ENCODE results near the gene BNC2.

DNA sequence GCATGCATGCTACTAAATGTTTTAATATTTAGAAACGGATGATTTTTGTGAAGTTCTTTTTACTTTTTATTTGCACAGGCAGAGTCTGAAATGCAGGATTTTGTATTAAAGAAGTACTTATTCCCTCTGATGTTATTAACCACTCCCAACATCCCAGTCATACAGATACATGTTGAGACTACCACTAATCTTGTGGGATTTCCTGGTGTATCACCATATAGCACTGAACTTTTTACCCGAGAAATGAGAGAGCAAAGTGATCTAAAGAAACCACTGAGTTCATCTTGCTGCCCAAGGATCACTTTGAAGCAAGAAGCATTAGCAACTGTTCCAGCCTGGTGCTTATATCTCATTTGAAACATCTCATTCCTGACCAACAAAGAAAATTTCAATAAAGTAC lies 443.8 kb downstream of the BNC2 start:
- TF ChIP-seq, protein P1, sequence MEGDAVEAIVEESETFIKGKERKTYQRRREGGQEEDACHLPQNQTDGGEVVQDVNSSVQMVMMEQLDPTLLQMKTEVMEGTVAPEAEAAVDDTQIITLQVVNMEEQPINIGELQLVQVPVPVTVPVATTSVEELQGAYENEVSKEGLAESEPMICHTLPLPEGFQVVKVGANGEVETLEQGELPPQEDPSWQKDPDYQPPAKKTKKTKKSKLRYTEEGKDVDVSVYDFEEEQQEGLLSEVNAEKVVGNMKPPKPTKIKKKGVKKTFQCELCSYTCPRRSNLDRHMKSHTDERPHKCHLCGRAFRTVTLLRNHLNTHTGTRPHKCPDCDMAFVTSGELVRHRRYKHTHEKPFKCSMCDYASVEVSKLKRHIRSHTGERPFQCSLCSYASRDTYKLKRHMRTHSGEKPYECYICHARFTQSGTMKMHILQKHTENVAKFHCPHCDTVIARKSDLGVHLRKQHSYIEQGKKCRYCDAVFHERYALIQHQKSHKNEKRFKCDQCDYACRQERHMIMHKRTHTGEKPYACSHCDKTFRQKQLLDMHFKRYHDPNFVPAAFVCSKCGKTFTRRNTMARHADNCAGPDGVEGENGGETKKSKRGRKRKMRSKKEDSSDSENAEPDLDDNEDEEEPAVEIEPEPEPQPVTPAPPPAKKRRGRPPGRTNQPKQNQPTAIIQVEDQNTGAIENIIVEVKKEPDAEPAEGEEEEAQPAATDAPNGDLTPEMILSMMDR (conservative IDR thresholded peaks at IDR 0.05 in 1 of 2, IDR thresholded peaks at IDR 0.05 in 1 of 2; ENCODE audit: low read depth in 1 of 2, low read length in 2 of 2), result no peak
- no peak for TF ChIP-seq EZH2 (IDR thresholded peaks at IDR 0.05; ENCODE audit: low read length, missing control alignments)

Measured in fibroblast of lung (primary cell).